ENCODE data around the gene CCDC15.
"Not testable (repeated sequence)": the region's sequence is repeated elsewhere in the genome, so short reads cannot be mapped to it uniquely, and the experiment has no call there.

Gene CCDC15

GRCh38 chr11:124938970-124939369 lies 15.0 kb upstream of the CCDC15 start:
- no peak for DNase-seq (ENCODE audit: low read depth in 1 of 2, low spot score in 1 of 2)

- DNase-seq (ENCODE audit: low read depth in 1 of 2, low spot score in 1 of 2) = no peak
Observed at GRCh38 chr11:124941703-124942102, 12.3 kb upstream of the CCDC15 start.

GRCh38 chr11:124942466-124943253 lies 11.3 kb upstream of the CCDC15 start:
- no peak for DNase-seq (ENCODE audit: low read depth in 1 of 2, low spot score in 1 of 2)

GRCh38 chr11:124943254-124943616 lies 10.8 kb upstream of the CCDC15 start:
- no peak for DNase-seq (ENCODE audit: low read depth in 1 of 2, low spot score in 1 of 2)

- DNase-seq (ENCODE audit: low read depth in 1 of 2, low spot score in 1 of 2) = no peak
Observed at GRCh38 chr11:124943741-124944140, 10.3 kb upstream of the CCDC15 start.

- no peak for DNase-seq (ENCODE audit: low read depth in 1 of 2, low spot score in 1 of 2)
Observed at GRCh38 chr11:124944565-124944964, 9.4 kb upstream of the CCDC15 start.

- no peak for DNase-seq (ENCODE audit: low read depth in 1 of 2, low spot score in 1 of 2)
Observed at GRCh38 chr11:124945826-124946225, 8.2 kb upstream of the CCDC15 start.

- DNase-seq (ENCODE audit: low read depth in 1 of 2, low spot score in 1 of 2) = no peak
Observed at GRCh38 chr11:124946735-124947141, 7.3 kb upstream of the CCDC15 start.

- no peak for DNase-seq (ENCODE audit: low read depth in 1 of 2, low spot score in 1 of 2)
Observed at GRCh38 chr11:124950601-124951330, 3.2 kb upstream of the CCDC15 start.

GRCh38 chr11:124951341-124951740 lies 2.7 kb upstream of the CCDC15 start:
- DNase-seq (ENCODE audit: low read depth in 1 of 2, low spot score in 1 of 2) = no peak

- DNase-seq (ENCODE audit: low read depth in 1 of 2, low spot score in 1 of 2) = no peak
Observed at GRCh38 chr11:124954590-124954955, 571 bp downstream of the CCDC15 start.

GRCh38 chr11:124955035-124955434 lies 1.0 kb downstream of the CCDC15 start:
- no peak for DNase-seq (ENCODE audit: low read depth in 1 of 2, low spot score in 1 of 2)

GRCh38 chr11:124961972-124962609 lies 8.1 kb downstream of the CCDC15 start:
- DNase-seq (ENCODE audit: low read depth in 1 of 2, low spot score in 1 of 2) = no peak

- not testable (repeated sequence) for DNase-seq (ENCODE audit: low read depth in 1 of 2, low spot score in 1 of 2)
Observed at GRCh38 chr11:124968197-124968596, 14.2 kb downstream of the CCDC15 start.

GRCh38 chr11:124970925-124971324 lies 16.9 kb downstream of the CCDC15 start:
- DNase-seq (ENCODE audit: low read depth in 1 of 2, low spot score in 1 of 2) = no peak

- no peak for DNase-seq (ENCODE audit: low read depth in 1 of 2, low spot score in 1 of 2)
Observed at GRCh38 chr11:124971810-124972209, 17.8 kb downstream of the CCDC15 start.

GRCh38 chr11:124976531-124976930 lies 22.5 kb downstream of the CCDC15 start:
- DNase-seq (ENCODE audit: low read depth in 1 of 2, low spot score in 1 of 2) = no peak

- DNase-seq (ENCODE audit: low read depth in 1 of 2, low spot score in 1 of 2) = no peak
Observed at GRCh38 chr11:124977006-124977405, 23.0 kb downstream of the CCDC15 start.

GRCh38 chr11:124978316-124978715 lies 24.3 kb downstream of the CCDC15 start:
- no peak for DNase-seq (ENCODE audit: low read depth in 1 of 2, low spot score in 1 of 2)

GRCh38 chr11:124982043-124982442 lies 28.0 kb downstream of the CCDC15 start:
- DNase-seq (ENCODE audit: low read depth in 1 of 2, low spot score in 1 of 2) = no peak

- no peak for DNase-seq (ENCODE audit: low read depth in 1 of 2, low spot score in 1 of 2)
Observed at GRCh38 chr11:124983674-124984511, 29.9 kb downstream of the CCDC15 start.
